Measurements from ENCODE around the gene FOXA3.

The FOXA3 gene

DNA sequence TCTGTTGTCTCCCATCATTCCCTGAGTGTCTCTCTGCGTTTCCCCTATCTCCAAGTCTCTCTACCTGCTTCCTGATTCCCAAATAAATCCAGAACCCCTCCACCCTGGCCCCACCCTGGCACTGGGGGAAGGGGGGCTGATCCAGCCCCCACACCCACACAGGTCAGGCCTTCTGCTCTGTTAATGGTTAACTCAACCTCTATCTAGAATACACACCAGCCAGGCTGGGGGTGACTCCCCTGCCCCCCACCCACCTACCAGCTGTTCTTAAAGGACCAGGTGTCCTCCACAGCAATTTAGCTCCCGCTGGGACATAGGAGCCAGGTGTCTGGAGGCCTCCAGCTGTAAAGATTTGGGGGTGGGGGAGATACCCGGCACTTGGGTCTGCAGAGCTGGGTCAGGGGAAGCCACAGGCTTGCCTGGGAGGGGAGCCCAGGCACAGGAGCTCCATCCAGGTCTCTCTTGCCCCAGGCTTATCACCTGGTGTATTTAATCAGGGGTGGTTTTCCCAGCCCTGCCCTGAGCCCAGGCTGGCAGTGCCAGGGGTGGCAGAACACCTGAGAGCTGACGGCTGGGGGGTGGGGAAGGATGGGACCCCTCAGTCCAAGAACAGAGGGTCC is 17.9 kb downstream of the FOXA3 start:
- Mint-ChIP-seq H3K9me3 (no peaks in the 10 kb centered on the region), H3K4me1 (peaks cover 24% of the 10 kb centered on the region), H3K27ac (ENCODE audit: low read depth) (no peak overlapping the region), H3K27me3 (peaks cover 14% of the 10 kb centered on the region), H3K36me3 (ENCODE audit: insufficient read depth) (peaks cover 10% of the 10 kb centered on the region), H3K4me3 (no peak overlapping the region)
- no peak for DNase-seq (ENCODE audit: low spot score in 2 of 2)
- no peak for ATAC-seq (replicated peaks; ENCODE audit: extremely low read depth, poor library complexity, severe bottlenecking)

GRCh38 chr19:45882652-45883585 is 18.8 kb downstream of the FOXA3 start:
- Mint-ChIP-seq H3K27ac (ENCODE audit: low read depth) (peak overlapping the region; percentile 26), H3K4me1 (peaks cover 24% of the 10 kb centered on the region), H3K9me3 (no peaks in the 10 kb centered on the region), H3K36me3 (ENCODE audit: insufficient read depth) (peaks cover 10% of the 10 kb centered on the region), H3K27me3 (peaks cover 13% of the 10 kb centered on the region), H3K4me3 (peak overlapping the region; percentile 68)
- ATAC-seq (replicated peaks; ENCODE audit: extremely low read depth, poor library complexity, severe bottlenecking) (no peak), DNase-seq (ENCODE audit: low spot score in 2 of 2) (peak; percentile 74 to 88)

DNA sequence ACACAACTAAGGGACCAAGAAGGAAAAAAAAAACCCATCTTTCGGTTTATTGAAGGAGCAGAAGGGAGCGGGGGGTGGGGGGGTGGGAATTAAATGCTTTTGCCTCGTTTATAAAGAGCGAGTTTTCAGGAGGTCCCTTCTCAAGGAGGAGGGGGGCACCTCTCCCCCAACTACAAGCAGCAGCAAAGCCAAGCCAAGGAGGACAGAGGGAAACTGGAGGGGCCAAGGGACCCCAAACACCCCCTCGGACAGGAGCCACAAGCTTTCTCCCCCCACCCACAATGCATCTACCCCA is 19.4 kb downstream of the FOXA3 start:
- peaks cover 24% of the 10 kb centered on the region for H3K4me1 Mint-ChIP-seq
- H3K27ac Mint-ChIP-seq (ENCODE audit: low read depth) = peak overlapping the region; percentile 26
- DNase-seq (ENCODE audit: low spot score in 2 of 2) (no peak), ATAC-seq (replicated peaks; ENCODE audit: extremely low read depth, poor library complexity, severe bottlenecking) (no peak)
- no peaks in the 10 kb centered on the region for H3K9me3 Mint-ChIP-seq
- H3K27me3 Mint-ChIP-seq = peaks cover 7% of the 10 kb centered on the region
- H3K36me3 Mint-ChIP-seq (ENCODE audit: insufficient read depth) = peaks cover 10% of the 10 kb centered on the region
- H3K4me3 Mint-ChIP-seq = peak overlapping the region; percentile 68

DNA sequence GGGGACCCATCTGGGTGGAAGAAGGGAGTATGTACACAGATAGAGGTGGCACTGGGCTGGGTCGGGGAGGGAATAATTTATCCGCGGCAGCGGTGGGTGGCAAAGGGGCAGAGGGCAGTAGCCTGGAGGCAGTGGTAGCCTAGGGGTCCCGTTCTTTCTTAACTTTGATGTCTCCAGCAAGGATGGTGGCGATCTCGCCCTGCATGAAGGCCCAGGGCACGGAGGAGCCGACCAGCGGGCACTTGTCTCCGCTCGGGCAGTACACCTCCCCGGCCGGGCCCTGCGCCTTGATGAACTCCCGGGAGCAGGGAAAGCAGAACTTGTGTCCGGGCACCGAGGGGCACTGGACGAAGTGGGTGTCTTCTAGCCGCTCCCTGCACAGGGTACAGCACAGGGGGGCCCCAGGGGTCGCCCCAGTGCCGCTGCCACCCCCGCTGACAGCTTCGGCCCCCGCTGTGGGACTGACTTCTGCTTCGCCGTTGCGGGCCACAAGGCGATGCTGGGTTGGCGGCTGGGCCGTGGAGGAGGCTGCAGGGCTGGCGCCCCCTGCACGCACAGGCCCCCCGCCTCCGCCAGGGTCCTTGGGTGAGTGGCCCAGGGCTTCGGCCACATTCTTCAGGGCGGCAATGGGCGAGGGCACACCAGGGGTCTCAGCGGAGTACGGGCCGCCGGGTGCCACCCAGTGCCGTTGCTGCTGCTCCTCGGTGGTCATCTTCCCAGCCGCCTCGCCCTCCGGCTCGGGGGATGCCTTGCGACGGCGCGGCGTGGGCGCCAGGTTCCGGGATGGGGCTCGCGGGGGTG is 20.0 kb downstream of the FOXA3 start:
- Mint-ChIP-seq H3K36me3 (ENCODE audit: insufficient read depth) (peaks cover 10% of the 10 kb centered on the region), H3K9me3 (no peaks in the 10 kb centered on the region), H3K4me3 (peak overlapping the region; percentile 68), H3K27me3 (peaks cover 2% of the 10 kb centered on the region), H3K4me1 (peaks cover 24% of the 10 kb centered on the region), H3K27ac (ENCODE audit: low read depth) (peak overlapping the region; percentile 26)
- DNase-seq (ENCODE audit: low spot score in 2 of 2) = no peak
- ATAC-seq (replicated peaks; ENCODE audit: extremely low read depth, poor library complexity, severe bottlenecking) = no peak

DNA sequence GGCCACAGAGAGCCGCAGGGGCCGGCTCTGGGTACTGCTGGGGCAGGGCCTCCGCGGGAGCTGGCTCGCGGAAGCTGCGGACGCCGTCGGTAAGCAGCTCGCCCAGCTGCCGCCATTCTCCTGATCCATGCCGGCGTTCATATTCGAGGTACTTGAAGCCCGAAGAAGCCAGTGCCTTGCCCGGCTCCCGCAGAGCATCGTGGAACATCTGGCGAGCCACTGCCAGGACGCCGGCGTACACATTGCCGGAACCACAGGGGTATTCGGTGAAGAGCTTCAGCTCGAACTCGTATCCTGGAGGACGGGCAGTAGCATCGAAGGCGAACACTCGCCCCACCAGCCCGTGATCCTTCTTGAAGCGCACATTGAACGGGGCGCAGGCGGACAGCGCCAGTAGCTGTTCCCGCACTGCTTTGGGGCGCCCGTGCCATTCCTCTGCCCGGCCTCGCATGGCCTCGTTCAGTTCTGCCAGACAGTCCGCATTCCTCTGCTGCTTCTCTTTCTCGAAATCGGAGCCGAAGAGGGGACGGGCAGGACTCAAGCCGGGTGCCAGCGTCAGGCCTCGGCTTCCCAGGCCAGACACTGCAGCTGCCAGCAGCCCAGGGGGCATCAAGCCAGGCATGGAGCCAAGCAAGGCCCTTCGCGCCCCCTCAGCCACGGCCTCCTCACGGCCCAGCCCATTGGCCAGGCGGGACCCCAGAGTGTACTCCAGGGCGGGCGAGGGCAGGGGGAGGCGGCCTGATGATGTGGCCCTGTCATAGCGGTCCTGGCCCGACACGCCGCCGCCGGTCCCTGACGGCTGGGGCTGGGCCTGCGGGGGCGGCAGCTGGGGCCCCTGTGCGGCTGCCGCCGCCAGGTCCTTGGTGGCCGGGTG is 20.8 kb downstream of the FOXA3 start:
- Mint-ChIP-seq H3K27ac (ENCODE audit: low read depth) (no peak overlapping the region), H3K9me3 (no peaks in the 10 kb centered on the region)

GRCh38 chr19:45885556-45886426 is 21.7 kb downstream of the FOXA3 start, which contains the start of gene IRF2BP1:
TSS of gene IRF2BP1 (minus strand) at chr19:45886141. CDS start at chr19:45885774, 367 bp downstream.
- no peaks in the 10 kb centered on the region for H3K9me3 Mint-ChIP-seq
- ATAC-seq (replicated peaks; ENCODE audit: extremely low read depth, poor library complexity, severe bottlenecking) (peak; percentile 84), DNase-seq (ENCODE audit: low spot score in 2 of 2) (peak; percentile 80 to 85)
- H3K27ac Mint-ChIP-seq (ENCODE audit: low read depth) = peak within 1 kb of the TSS; percentile 96
- H3K27me3 Mint-ChIP-seq = no peaks in the 10 kb centered on the region
- H3K4me3 Mint-ChIP-seq = peak within 1 kb of the TSS; percentile 96
- H3K4me1 Mint-ChIP-seq = peaks cover 24% of the 10 kb centered on the region
- peaks cover 10% of the 10 kb centered on the region for H3K36me3 Mint-ChIP-seq (ENCODE audit: insufficient read depth)

More for the DNA sequence above, 20.8 kb downstream of the FOXA3 start:
- Mint-ChIP-seq H3K4me1 (peaks cover 24% of the 10 kb centered on the region), H3K27me3 (no peaks in the 10 kb centered on the region), H3K36me3 (ENCODE audit: insufficient read depth) (peaks cover 10% of the 10 kb centered on the region), H3K4me3 (peak overlapping the region; percentile 96)
- no peak for ATAC-seq (replicated peaks; ENCODE audit: extremely low read depth, poor library complexity, severe bottlenecking)
- no peak for DNase-seq (ENCODE audit: low spot score in 2 of 2)

- H3K27me3 Mint-ChIP-seq = no peaks in the 10 kb centered on the region
- peaks cover 24% of the 10 kb centered on the region for H3K4me1 Mint-ChIP-seq
- H3K4me3 Mint-ChIP-seq = peak overlapping the region; percentile 96
- ATAC-seq (replicated peaks; ENCODE audit: extremely low read depth, poor library complexity, severe bottlenecking) (peak; percentile 77), DNase-seq (ENCODE audit: low spot score in 2 of 2) (peak; percentile 85 to 87)
- H3K9me3 Mint-ChIP-seq = no peaks in the 10 kb centered on the region
- H3K27ac Mint-ChIP-seq (ENCODE audit: low read depth) = peak overlapping the region; percentile 96
- peaks cover 9% of the 10 kb centered on the region for H3K36me3 Mint-ChIP-seq (ENCODE audit: insufficient read depth)
These were observed 22.5 kb downstream of the FOXA3 start for GRCh38 chr19:45886427-45887199.

DNA sequence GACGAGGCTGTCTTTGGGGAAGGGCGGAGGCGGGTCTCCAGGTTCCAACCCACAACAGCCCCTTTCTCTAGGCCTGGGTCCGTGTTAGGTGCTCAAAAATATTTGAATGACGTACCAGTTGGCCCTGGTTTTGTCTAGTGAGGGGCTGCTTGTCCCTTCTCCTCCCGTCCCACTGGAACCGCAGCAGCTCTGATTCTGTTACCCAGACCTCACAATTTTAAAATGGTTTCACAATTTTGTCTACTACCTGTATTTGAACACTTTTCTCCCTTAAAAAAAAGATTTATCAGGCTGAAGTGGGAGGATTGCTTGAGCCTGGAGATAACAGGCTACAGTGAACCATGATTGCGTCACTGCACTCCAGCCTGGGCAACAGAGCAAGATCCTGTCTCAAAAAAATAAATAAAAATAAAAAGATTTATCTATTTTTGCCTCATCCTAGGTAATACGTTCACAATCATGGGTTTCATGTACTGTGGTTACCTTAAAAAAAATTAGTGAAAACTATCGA is 23.1 kb downstream of the FOXA3 start:
- no peaks in the 10 kb centered on the region for H3K27me3 Mint-ChIP-seq

DNA sequence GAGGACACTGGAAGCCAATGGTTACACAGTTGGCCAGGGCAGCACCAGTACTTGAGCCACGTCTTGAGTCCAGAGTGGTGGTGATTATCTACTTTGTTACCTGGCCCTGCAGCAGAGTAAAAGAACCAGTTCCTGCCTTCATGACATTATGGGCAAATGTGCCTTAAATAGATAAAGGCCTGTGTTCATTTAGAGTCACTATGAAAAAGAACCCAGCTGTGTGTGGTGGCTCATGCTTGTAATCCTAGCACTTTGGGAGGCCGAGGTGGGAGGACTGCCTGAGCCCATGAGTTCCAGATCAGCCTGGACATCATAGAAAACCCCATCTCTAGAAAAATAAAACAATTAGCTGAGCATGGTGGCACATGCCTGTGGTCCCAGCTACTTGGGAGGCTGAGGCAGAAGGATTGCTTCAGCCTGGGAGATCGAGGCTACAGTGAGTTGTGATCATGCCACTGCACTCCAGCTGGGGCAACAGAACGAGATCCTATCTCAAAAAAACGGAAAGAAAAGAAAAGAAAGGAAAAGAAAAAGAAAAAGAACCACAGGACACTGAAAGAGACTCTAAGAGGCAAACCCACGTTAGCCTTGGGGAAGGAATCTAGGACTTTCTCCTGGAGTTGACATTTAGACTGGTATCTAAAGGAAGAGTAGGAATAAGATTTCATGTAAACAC is 25.2 kb downstream of the FOXA3 start:
- no peaks in the 10 kb centered on the region for H3K27me3 Mint-ChIP-seq
- ATAC-seq (replicated peaks; ENCODE audit: extremely low read depth, poor library complexity, severe bottlenecking) = no peak
- no peak overlapping the region for H3K4me3 Mint-ChIP-seq
- no peak overlapping the region for H3K27ac Mint-ChIP-seq (ENCODE audit: low read depth)
- H3K9me3 Mint-ChIP-seq = no peaks in the 10 kb centered on the region
- no peak for DNase-seq (ENCODE audit: low spot score in 2 of 2)
- peaks cover 13% of the 10 kb centered on the region for H3K4me1 Mint-ChIP-seq
- peaks cover 9% of the 10 kb centered on the region for H3K36me3 Mint-ChIP-seq (ENCODE audit: insufficient read depth)

More for the DNA sequence above, 23.1 kb downstream of the FOXA3 start:
- H3K27ac Mint-ChIP-seq (ENCODE audit: low read depth) = peak overlapping the region; percentile 96
- peak overlapping the region; percentile 96 for H3K4me3 Mint-ChIP-seq
- DNase-seq (ENCODE audit: low spot score in 2 of 2) (no peak), ATAC-seq (replicated peaks; ENCODE audit: extremely low read depth, poor library complexity, severe bottlenecking) (no peak)
- H3K4me1 Mint-ChIP-seq = peaks cover 24% of the 10 kb centered on the region
- no peaks in the 10 kb centered on the region for H3K9me3 Mint-ChIP-seq
- H3K36me3 Mint-ChIP-seq (ENCODE audit: insufficient read depth) = peaks cover 8% of the 10 kb centered on the region

- DNase-seq (ENCODE audit: low spot score in 2 of 2) (no peak), ATAC-seq (replicated peaks; ENCODE audit: extremely low read depth, poor library complexity, severe bottlenecking) (no peak)
- Mint-ChIP-seq H3K4me3 (no peak overlapping the region), H3K27me3 (no peaks in the 10 kb centered on the region), H3K36me3 (ENCODE audit: insufficient read depth) (peaks cover 16% of the 10 kb centered on the region), H3K27ac (ENCODE audit: low read depth) (no peak overlapping the region), H3K4me1 (peaks cover 11% of the 10 kb centered on the region), H3K9me3 (no peaks in the 10 kb centered on the region)
These were observed 26.8 kb downstream of the FOXA3 start for GRCh38 chr19:45890877-45891276.

Measured in central memory CD8-positive, alpha-beta T cell (primary cell).